Head of caudate nucleus (tissue), 42 donors: ENCODE measurements around the gene GABPB1.
"Not testable (repeated sequence)": the region's sequence is repeated elsewhere in the genome, so short reads cannot be mapped to it uniquely, and the experiment has no call there.

Experiments
- DNase-seq, 42 donors: peaks; one replicate each; pipeline versions ENCODE4 v3.0.0 to v3.0.0-alpha.2; 2020 to 2021; ENCODE audit warnings: mixed read lengths in 7 of 42
- intact Hi-C: fragments of 100-400 bp; cut with DNase I; formaldehyde crosslinking; loops from one replicate; pipeline ENCODE4 v1.15.0; 2022

The GABPB1 gene

GRCh38 chr15:50354838-50355618 lies at the start of gene GABPB1:
TSS of gene GABPB1 (minus strand) at chr15:50355198. CDS start at chr15:50309798, 45,400 bp downstream.
- intact Hi-C loops = loop anchor here (2.0 kb wide), 1 partner anchor 70 kb away; the partner anchor contains the start of gene USP8
- DNase-seq = peak; percentile 67 to 94 (median 88)

DNA sequence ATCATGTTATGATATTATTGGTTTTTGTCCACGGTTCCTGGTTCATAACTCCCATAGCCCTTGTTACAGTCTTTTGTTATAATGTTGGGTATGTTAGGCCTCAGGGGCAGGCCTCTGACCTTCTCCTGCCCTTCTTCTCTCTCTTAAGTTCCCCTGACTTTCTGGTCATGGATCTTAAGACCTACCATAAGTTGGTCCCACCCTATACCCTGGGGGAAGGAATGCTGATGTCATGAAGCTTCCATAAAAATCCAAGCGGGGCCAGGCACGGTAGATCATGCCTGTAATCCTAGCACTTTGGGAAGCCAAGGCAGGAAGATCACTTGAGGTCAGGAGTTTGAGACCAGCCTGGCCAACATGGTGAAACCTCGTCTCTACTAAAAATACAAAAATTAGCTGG lies 36.6 kb upstream of the GABPB1 start:
- intact Hi-C loops, DNase-seq: not testable (repeated sequence)

- DNase-seq = no peak
- intact Hi-C loops = no loop called here
These were observed 35.7 kb upstream of the GABPB1 start for GRCh38 chr15:50390554-50391264.

DNA sequence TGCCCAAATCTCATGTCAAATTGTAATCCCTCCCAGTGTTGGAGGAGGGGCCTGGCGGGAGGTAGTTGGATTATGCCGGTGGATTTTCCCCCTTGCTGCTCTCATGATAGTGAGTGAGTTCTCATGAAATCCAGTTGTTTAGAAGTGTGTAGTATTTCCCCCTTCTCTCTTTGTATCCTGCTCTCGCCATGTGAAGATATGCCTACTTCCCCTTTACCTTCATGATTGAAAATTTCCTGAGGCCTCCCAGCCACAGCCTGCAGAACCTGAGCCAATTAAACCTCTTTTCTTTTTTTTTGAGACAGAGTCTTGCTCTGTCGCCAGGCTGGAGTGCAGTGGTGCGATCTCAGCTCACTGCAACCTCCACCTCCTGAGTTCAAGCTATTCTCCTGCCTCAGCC lies 27.4 kb upstream of the GABPB1 start:
- intact Hi-C loops = not testable (repeated sequence)

GRCh38 chr15:50381438-50381837 lies 26.4 kb upstream of the GABPB1 start:
- no peak for DNase-seq
- intact Hi-C loops = no loop called here

More for the DNA sequence above, 27.4 kb upstream of the GABPB1 start:
- not testable (repeated sequence) for DNase-seq

GRCh38 chr15:50380089-50380488 lies 25.1 kb upstream of the GABPB1 start:
- intact Hi-C loops = no loop called here
- DNase-seq = no peak

- DNase-seq, intact Hi-C loops: not testable (repeated sequence)
These were observed 24.4 kb upstream of the GABPB1 start for GRCh38 chr15:50379413-50379812.

GRCh38 chr15:50378776-50379175 lies 23.8 kb upstream of the GABPB1 start:
- no peak for DNase-seq
- intact Hi-C loops = no loop called here

- intact Hi-C loops = no loop called here
- DNase-seq = no peak
These were observed 23.1 kb upstream of the GABPB1 start for GRCh38 chr15:50377867-50378751.

DNA sequence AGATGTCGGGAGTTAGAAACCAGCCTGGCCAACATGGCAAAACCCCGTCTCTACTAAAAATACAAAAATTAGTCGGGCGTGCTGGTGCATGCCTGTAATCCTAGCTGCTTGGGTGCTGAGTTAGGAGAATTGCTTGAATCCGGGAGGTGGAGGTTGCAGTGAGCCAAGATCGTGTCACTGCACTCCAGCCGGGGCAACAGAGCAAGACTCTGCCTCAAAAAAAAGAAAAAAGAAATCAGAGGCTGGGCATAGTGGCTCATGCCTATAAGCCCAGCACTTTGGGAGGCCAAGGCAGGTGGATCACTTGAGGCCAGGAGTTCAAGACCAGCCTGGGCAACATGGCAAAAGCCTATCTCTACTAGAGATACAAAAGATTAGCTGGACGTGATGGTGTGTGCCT lies 14.6 kb upstream of the GABPB1 start:
- DNase-seq, intact Hi-C loops: not testable (repeated sequence)

- no peak for DNase-seq
- intact Hi-C loops = no loop called here
These were observed 11.0 kb upstream of the GABPB1 start for GRCh38 chr15:50365971-50366370.

- intact Hi-C loops = no loop called here
These were observed 10.6 kb upstream of the GABPB1 start for GRCh38 chr15:50365570-50365969.

DNA sequence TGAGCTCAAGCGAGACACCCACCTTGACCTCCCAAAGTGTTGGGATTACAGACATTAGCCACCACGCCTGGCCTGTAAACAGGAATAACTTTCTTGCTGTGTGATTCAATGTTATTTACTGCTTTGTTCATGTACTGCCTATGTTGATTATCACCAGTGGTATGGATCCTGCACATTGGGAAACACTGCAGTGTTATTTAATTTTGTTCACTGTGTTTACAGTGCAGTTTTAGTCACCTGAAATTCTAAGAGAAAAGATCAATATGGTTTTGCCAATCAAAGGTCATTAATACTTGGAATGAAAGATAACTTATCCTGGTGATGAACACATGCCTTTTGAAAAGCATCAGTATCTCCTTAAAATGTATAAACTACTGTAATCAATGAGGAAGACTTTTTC lies 8.6 kb upstream of the GABPB1 start:
- intact Hi-C loops = no loop called here

More at GRCh38 chr15:50365570-50365969, 10.6 kb upstream of the GABPB1 start:
- no peak for DNase-seq

DNA sequence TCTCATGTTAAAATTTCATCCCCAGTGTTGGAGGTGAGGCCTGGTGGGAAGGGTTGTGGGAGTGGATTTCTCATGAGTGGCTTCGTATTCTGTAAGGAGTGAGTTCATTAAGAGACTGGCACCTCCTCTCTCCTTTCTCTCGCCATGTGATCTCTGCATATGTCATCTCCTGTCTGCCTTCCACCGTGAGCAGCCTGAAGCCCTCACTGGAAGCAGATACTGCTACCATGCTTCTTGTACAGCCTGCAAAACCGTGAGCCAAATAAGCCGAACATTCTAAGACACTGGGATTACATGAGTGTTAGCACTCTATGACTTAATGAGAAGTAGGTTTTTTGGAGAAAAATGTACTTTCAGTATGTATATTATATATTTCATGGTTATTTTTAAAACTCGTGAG lies 6.8 kb upstream of the GABPB1 start:
- DNase-seq = no peak
- intact Hi-C loops = no loop called here

More for the DNA sequence above, 8.6 kb upstream of the GABPB1 start:
- DNase-seq = no peak

- DNase-seq = no peak
- intact Hi-C loops = no loop called here
These were observed 3.8 kb upstream of the GABPB1 start for GRCh38 chr15:50358845-50359244.

GRCh38 chr15:50355980-50356379 lies 982 bp upstream of the GABPB1 start:
- no peak for DNase-seq
- intact Hi-C loops = loop anchor here (2.0 kb wide), 1 partner anchor 69 kb away; the partner anchor contains the start of gene USP8

DNA sequence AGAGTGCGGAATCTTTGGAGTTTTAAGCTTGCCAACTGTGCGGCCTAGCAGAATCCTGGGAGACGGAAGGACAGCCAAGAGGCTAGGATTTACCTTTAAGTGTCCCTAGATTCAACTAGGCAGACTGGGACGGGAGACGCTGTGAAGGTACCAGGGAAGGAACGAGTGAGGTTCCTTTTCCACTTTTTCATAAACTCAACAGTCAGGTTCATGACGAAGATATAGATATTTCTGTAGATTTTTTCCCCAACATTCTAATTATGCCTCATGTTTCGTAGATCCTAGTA lies 564 bp upstream of the GABPB1 start:
- no peak for DNase-seq
- intact Hi-C loops = loop anchor here (2.0 kb wide), 1 partner anchor 69 kb away; the partner anchor contains the start of gene USP8

DNA sequence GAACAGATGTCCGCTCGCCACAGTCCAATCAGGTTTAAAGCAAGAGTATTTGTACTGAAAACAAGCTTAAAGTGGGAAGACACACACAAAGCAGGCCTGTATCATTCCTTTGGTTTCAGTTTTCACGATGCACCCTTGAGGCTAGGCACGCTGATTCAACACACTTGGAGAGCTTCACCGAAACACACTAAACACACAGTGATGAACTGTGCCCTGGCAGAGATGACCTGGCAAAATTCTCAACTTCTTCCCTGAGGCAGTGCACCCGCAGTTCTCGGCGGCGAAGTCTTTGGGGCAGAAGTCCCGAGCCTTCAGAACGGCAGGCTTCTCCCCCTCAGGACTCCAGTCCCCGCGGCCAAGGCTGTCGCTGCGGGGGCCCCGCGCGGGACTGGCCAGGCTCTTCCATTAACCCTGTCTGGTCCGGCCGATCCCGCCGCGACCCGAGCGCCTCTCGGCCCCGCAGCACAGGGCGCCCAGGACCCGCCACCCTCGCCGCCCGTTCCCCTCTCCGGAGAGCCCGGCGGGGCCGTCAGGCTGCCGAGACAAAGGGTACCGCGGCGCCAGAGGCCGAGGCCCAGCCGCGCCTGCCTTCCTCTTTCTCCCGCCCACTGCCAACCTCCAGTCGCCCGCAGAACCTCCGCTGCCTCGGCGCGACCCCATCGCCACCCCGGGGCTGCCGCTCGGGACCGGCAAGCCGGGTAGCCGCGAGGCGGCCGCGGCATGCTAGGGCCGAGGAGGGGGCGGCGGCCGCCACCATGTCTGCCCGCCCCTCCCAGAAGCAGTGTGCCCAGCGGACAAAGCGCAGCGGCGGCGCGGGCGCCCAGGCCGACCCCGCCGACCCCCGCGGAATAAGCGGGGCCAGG lies 792 bp downstream of the GABPB1 start:
- intact Hi-C loops = loop anchor here (2.0 kb wide), 1 partner anchor 71 kb away; the partner anchor contains the start of gene USP8
- DNase-seq = peak in 39 of 42 donors; percentile 5 to 66 (median 33)
